KBM-7 (cell line): Measurements from ENCODE around the gene UAP1L1.
A peak's percentile ranks its signal among the peaks of the same experiment; 100 is the strongest.

Source experiments
- DNase-seq: peaks from one replicate; pipeline ENCODE4 v3.0.0-alpha.2; 2015
- in situ Hi-C: fragments of 300-500 bp; cut with MboI; formaldehyde crosslinking; loops from 2 replicates; pipeline ENCODE4 v1.14.3; 2020; ENCODE audit warnings: low sequenced_read_pairs, low pct_unique_long_range_greater_than_20kb, mixed read lengths

The UAP1L1 gene

GRCh38 chr9:137039611-137040366 lies 37.5 kb upstream of the UAP1L1 start:
- in situ Hi-C loops: no loop called here
- no peak for DNase-seq

- in situ Hi-C loops: no loop called here
- no peak for DNase-seq
These were observed 36.7 kb upstream of the UAP1L1 start for GRCh38 chr9:137040568-137040967.

GRCh38 chr9:137041124-137041523 lies 36.2 kb upstream of the UAP1L1 start:
- in situ Hi-C loops: no loop called here
- DNase-seq: no peak

- no peak for DNase-seq
- in situ Hi-C loops: no loop called here
These were observed 34.3 kb upstream of the UAP1L1 start for GRCh38 chr9:137042751-137043727.

- in situ Hi-C loops: no loop called here
- DNase-seq: no peak
These were observed 33.3 kb upstream of the UAP1L1 start for GRCh38 chr9:137044037-137044436.

GRCh38 chr9:137044502-137045177 lies 32.7 kb upstream of the UAP1L1 start:
- peak; percentile 55 for DNase-seq
- in situ Hi-C loops: no loop called here

- in situ Hi-C loops: no loop called here
- no peak for DNase-seq
These were observed 31.8 kb upstream of the UAP1L1 start for GRCh38 chr9:137045294-137046087.

GRCh38 chr9:137046088-137046787 lies 31.1 kb upstream of the UAP1L1 start, which contains the start of gene NPDC1:
TSS of gene NPDC1 (minus strand) at chr9:137046177. CDS start at chr9:137045989, 188 bp downstream.
- peak; percentile 90 for DNase-seq
- in situ Hi-C loops: no loop called here

GRCh38 chr9:137048655-137049543 lies 28.4 kb upstream of the UAP1L1 start:
- DNase-seq: no peak
- in situ Hi-C loops: no loop called here

GRCh38 chr9:137049544-137050449 lies 27.5 kb upstream of the UAP1L1 start:
- in situ Hi-C loops: no loop called here
- DNase-seq: peak; percentile 76

- in situ Hi-C loops: no loop called here
- DNase-seq: no peak
These were observed 26.7 kb upstream of the UAP1L1 start for GRCh38 chr9:137050570-137050969.

- in situ Hi-C loops: no loop called here
- DNase-seq: no peak
These were observed 26.1 kb upstream of the UAP1L1 start for GRCh38 chr9:137051145-137051724.

GRCh38 chr9:137052293-137052692 lies 25.0 kb upstream of the UAP1L1 start:
- in situ Hi-C loops: no loop called here
- no peak for DNase-seq

- DNase-seq: no peak
- in situ Hi-C loops: no loop called here
These were observed 24.0 kb upstream of the UAP1L1 start for GRCh38 chr9:137052998-137053943.
